ENCODE measurements around the gene ALPG. TPM values are rescaled to one million over a fixed set of nuclear protein-coding genes. Genes with fewer than 3 reads are reported as not detected.

Gene ALPG
- total RNA-seq, 1 donor from 2014 or later, result not detected

DNA sequence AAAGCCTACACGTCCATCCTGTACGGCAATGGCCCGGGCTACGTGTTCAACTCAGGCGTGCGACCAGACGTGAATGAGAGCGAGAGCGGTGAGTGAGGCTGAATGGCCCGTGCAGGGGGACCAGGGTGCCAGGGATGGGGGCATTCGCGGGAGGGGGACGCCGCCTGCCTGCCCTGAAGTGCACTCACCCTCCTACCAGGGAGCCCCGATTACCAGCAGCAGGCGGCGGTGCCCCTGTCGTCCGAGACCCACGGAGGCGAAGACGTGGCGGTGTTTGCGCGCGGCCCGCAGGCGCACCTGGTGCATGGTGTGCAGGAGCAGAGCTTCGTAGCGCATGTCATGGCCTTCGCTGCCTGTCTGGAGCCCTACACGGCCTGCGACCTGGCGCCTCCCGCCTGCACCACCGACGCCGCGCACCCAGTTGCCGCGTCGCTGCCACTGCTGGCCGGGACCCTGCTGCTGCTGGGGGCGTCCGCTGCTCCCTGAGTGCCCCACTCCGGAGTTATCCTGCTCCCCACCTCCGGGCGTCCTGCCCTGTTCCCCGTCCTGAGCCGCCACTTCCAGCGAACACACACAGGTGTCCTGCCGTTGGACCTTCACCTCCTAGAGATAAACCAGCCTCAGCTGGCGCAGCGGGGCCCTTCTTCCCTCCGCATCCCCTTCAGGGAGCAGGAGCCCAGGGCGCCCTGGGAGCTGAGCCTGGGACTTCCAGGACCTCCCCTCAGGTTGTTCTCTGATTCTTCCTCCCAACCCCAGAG, 52.2 kb downstream of the ALPG start:
- DNase-seq, result no peak

- no peak for DNase-seq
Observed at GRCh38 chr2:232459419-232460035, 52.9 kb downstream of the ALPG start.

DNA sequence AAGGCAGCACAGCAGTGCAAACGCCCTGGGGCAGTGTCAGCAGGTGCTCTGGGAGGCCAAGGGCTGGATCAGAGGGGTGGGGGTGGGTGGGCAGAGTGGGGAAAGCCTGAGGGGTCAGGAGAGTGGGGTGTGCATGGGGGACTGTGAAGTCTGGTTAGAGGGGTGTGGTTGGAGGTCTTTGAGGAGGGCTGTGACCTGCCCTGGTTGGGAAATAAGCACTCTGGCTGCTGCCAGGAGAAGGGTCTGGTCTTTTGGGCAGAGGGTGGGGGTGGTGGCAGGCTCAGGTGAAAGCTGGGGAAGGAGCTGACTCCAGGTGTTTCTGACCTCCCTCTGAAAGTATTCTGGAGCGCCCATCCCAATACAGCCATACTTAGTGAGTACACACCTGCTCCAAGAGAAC, 53.5 kb downstream of the ALPG start:
- no peak for DNase-seq

Small RNA genes lying within 50 kb of the gene (small RNA-seq; reads per million reads assigned to genes)
- not detected for gene AC068134.4 (ENCODE audit: low replicate concordance)

Other genes starting within 250 kb of the ALPG start
- gene ALPP, start 28.1 kb upstream of the ALPG start, total RNA-seq, result not detected
- not detected for gene ALPI, start 49.3 kb downstream of the ALPG start, total RNA-seq
- 0.31 TPM for gene ECEL1, start 81.0 kb downstream of the ALPG start, total RNA-seq
- 0.82 TPM for gene PRSS56, start 113.5 kb downstream of the ALPG start, total RNA-seq
- gene CHRND, start 119.3 kb downstream of the ALPG start, total RNA-seq, result 34.2 TPM
- 19.5 TPM for gene CHRNG, start 132.8 kb downstream of the ALPG start, total RNA-seq
- gene TIGD1, start 143.7 kb downstream of the ALPG start, total RNA-seq, result 4.6 TPM
- 127 TPM for gene EIF4E2, start 143.8 kb downstream of the ALPG start, total RNA-seq
- gene EFHD1, start 226.8 kb downstream of the ALPG start, total RNA-seq, result 4.9 TPM